ENCODE measurements around the gene FAM174B.

FAM174B gene

GRCh38 chr15:92614301-92614700, 41.3 kb downstream of the FAM174B start:
- POLR2A ChIA-PET, result no interaction called here

GRCh38 chr15:92613841-92614240, 41.7 kb downstream of the FAM174B start:
- DNase-seq (ENCODE audit: extremely low spot score), result no peak
- POLR2A ChIA-PET, result no interaction called here
- CTCF ChIA-PET, result interaction anchor here (1.6 to 2.9 kb wide), 2 partner anchors 95 to 101 kb away, joined by 5 to 20 read pairs; no protein-coding TSS in a partner anchor
- no peak for TF ChIP-seq CTCF (IDR thresholded peaks at IDR 0.05; ENCODE audit: control extremely low read depth, extremely low read depth, low read depth, missing control alignments)

More at GRCh38 chr15:92614301-92614700, 41.3 kb downstream of the FAM174B start:
- TF ChIP-seq CTCF (IDR thresholded peaks at IDR 0.05; ENCODE audit: control extremely low read depth, extremely low read depth, low read depth, missing control alignments), result no peak
- CTCF ChIA-PET, result no interaction called here
- no peak for DNase-seq (ENCODE audit: extremely low spot score)

GRCh38 chr15:92612891-92613290, 42.7 kb downstream of the FAM174B start:
- DNase-seq (ENCODE audit: extremely low spot score), result no peak
- ChIA-PET CTCF (interaction anchor here (0.8 to 2.9 kb wide), 15 partner anchors 11 to 305 kb away, joined by 3 to 20 read pairs (median 4); no protein-coding TSS in a partner anchor), POLR2A (interaction anchor here (0.5 kb wide), 1 partner anchor 79 kb away, joined by 5 read pairs; no protein-coding TSS in a partner anchor)
- no peak for TF ChIP-seq CTCF (IDR thresholded peaks at IDR 0.05; ENCODE audit: control extremely low read depth, extremely low read depth, low read depth, missing control alignments)

GRCh38 chr15:92611995-92612745, 43.4 kb downstream of the FAM174B start:
- no peak for DNase-seq (ENCODE audit: extremely low spot score)
- TF ChIP-seq CTCF (IDR thresholded peaks at IDR 0.05; ENCODE audit: control extremely low read depth, extremely low read depth, low read depth, missing control alignments), result peak; percentile 57
- ChIA-PET CTCF (interaction anchor here (0.8 to 2.9 kb wide), 16 partner anchors 10 to 306 kb away, joined by 3 to 20 read pairs (median 4); no protein-coding TSS in a partner anchor), POLR2A (no interaction called here)

GRCh38 chr15:92611150-92611549, 44.4 kb downstream of the FAM174B start:
- no peak for DNase-seq (ENCODE audit: extremely low spot score)
- CTCF ChIA-PET, result interaction anchor here (1.2 to 2.9 kb wide), 4 partner anchors 12 to 103 kb away, joined by 4 to 20 read pairs (median 6); no protein-coding TSS in a partner anchor
- TF ChIP-seq CTCF (IDR thresholded peaks at IDR 0.05; ENCODE audit: control extremely low read depth, extremely low read depth, low read depth, missing control alignments), result no peak

GRCh38 chr15:92610101-92610520, 45.5 kb downstream of the FAM174B start:
- no peak for TF ChIP-seq CTCF (IDR thresholded peaks at IDR 0.05; ENCODE audit: control extremely low read depth, extremely low read depth, low read depth, missing control alignments)
- POLR2A ChIA-PET, result no interaction called here
- CTCF ChIA-PET, result no interaction called here
- DNase-seq (ENCODE audit: extremely low spot score), result no peak

More at GRCh38 chr15:92611150-92611549, 44.4 kb downstream of the FAM174B start:
- POLR2A ChIA-PET, result no interaction called here

All from GM10248 (cell line).